Sigmoid colon (tissue), 4 donors: ENCODE data around the gene GK.

ENCODE experiments used
- CTCF ChIP-seq, 4 experiments: fragments of 450-650 bp in 3 of 4; fragments of 200-600 bp in 1 of 4; IDR thresholded peaks; one replicate each; pipeline ENCODE4 v1.5.1; 2016 to 2019; ENCODE audit warnings: antibody characterized with exemption in 4 of 4, mild to moderate bottlenecking in 3 of 4, moderate library complexity in 2 of 4
- POLR2A ChIP-seq, 2 donors: fragments of 450-650 bp; IDR thresholded peaks; one replicate each; pipeline ENCODE4 v1.6.1; 2016; ENCODE audit warnings: antibody characterized with exemption in 2 of 2, mild to moderate bottlenecking in 2 of 2, moderate library complexity in 2 of 2
- POLR2AphosphoS5 ChIP-seq, 4 donors: sonication (generic); formaldehyde crosslinking; IDR thresholded peaks; one replicate each; pipeline ENCODE4 v1.6.1; 2017; ENCODE audit warnings: antibody characterized with exemption in 4 of 4

GRCh38 chrX:30654989-30655607 is 1.9 kb downstream of the GK start:
- TF ChIP-seq POLR2A (IDR thresholded peaks at IDR 0.05), result no peak
- no peak for TF ChIP-seq CTCF (IDR thresholded peaks at IDR 0.05)
- TF ChIP-seq POLR2AphosphoS5 (IDR thresholded peaks at IDR 0.05), result no peak
